Activated CD4-positive, alpha-beta T cell treated with anti-CD3 and anti-CD28 coated beads for 48 hours (primary cell): ENCODE measurements around the gene HOXA2.
A peak's percentile ranks its signal among the peaks of the same experiment; 100 is the strongest.

Experiments
- DNase-seq: peaks from one replicate; pipeline ENCODE4 v3.0.0-alpha.2; 2020

The HOXA2 gene

GRCh38 chr7:27097686-27098577 lies 4.6 kb downstream of the HOXA2 start:
- no peak for DNase-seq

DNA sequence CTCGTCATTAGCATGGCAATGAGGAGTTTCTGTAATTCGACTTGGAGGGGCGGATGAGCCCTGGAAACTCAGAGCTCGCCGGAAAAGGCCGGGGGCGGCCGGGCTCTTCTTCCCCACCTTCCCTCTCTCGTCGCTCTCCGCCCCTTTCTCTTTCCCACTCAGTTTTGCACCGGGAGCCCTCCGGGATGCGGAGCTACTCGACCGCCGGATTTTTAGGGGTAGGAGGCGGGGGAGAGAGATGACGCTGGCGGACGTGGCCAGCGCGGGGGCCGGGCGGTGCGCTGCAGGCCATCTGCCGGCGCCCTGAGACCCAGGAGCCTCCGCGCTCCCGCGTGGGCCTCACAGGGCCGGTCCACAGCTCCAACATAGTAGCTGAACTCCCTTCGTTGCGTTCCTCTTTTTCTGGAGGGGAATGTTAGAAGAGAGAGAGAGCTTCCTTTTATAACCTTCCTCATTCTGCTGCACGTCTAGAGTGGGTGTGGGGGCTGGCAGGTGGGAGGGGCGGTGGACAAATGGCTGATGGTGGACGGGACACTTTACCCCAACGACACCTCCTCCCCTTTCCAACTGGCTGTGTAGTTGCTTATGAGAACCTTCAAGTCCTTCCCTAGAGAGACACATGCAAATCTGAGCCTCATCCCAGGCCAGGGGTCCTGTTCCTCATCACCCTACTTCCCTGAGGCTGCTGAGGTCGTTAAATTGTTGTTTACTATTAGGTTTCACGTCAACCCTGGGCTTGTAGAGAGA lies 5.5 kb downstream of the HOXA2 start:
- DNase-seq, result no peak

DNA sequence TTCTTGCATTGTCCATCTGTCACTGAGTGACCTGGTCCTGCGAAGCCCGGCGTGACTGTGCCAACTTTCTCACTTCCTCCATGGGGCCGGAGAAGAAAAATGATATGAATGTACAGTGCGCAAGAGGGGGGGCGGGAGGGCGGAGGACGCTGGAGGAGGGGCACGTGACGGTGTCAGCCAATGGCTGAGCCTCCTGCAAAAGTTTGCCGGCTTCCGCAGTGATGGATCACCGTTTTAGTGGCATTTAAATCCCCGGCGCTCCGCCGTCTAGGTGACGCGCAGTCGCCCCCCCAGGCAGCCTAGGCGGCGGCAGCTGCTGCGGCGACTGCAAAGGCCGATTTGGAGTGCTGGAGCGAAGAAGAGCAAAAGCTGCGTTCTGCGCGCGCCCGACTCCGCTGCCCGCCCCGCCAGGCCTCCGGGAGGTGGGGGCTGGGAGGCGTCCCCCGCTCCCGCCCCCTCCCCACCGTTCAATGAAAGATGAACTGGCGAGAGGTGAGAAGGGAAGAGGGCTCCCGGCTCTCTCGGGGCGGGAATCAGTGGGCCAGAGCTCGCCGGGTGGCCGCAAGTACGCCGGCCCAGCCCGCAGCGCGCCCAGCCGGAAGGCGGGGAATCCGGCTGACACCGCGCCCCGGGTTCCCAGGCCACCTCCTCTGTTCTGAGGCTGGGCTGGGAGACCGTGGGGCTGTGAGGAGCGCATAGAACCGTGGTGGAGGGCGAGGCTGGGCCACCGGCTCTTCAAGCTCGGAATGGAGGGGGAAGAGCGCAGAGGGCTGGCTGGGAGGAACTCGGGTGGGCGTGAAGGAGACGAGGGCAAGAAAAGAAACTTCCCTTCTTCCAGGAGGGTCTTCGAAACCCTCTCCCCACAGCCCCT lies 6.4 kb downstream of the HOXA2 start, which contains the start of gene HOXA1:
Gene HOXA1 (minus strand): TSS at position 104 of the 871 bp plus-strand sequence. CDS start 88 bp downstream, at position 16.
- DNase-seq, result peak; percentile 79

DNA sequence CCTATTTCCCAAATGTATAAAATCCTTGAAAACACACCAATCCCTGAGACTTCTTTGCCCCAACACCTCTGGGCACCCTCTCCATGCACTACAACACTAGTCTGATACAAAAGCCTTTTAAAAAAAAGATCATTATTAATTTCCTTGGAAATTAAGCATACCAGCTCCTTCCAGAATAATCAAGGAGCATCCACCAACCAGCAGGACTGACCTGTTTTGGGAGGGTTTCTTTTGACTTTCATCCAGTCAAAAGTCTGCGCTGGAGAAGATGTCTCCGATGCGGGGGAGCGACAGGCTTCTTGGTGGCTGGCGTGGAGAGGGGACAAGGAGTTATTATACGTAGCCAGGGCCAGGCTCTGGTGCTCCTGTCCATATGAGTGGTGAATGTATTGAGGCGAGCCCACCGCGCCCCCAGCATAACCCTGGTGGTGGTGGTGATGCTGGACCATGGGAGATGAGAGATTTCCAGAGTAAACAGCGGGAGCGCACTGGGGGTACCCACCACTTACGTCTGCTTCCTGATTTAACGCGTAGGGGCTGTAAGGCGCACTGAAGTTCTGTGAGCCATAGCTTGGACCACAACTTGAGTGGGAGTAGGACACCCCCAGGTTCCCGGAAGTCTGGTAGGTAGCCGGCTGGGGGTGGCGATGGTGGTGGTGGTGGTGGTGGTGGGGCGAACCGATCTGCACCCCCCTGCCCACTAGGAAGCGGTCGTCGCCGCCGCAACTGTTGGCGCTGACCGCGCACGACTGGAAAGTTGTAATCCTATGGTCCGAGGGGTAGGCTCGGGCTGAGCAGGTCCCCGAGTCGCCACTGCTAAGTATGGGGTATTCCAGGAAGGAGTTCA lies 7.2 kb downstream of the HOXA2 start:
- no peak for DNase-seq

- no peak for DNase-seq
These were observed 8.0 kb downstream of the HOXA2 start for GRCh38 chr7:27094304-27095049.

GRCh38 chr7:27093184-27093895 lies 9.1 kb downstream of the HOXA2 start:
- no peak for DNase-seq

DNA sequence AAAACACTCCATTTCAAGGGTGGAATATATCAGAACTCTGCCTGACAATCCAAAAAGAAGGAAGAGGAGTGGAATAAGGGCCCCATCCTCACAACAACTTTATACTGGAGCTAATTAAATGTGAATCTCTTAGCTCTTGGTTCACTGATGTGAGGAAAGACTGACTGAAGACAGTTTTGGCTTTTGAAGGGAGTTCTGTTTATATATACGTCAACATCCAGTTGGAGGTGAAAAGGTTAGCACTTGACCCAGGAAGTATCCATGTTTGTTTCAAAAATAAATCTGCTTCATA lies 9.7 kb downstream of the HOXA2 start:
- no peak for DNase-seq

DNA sequence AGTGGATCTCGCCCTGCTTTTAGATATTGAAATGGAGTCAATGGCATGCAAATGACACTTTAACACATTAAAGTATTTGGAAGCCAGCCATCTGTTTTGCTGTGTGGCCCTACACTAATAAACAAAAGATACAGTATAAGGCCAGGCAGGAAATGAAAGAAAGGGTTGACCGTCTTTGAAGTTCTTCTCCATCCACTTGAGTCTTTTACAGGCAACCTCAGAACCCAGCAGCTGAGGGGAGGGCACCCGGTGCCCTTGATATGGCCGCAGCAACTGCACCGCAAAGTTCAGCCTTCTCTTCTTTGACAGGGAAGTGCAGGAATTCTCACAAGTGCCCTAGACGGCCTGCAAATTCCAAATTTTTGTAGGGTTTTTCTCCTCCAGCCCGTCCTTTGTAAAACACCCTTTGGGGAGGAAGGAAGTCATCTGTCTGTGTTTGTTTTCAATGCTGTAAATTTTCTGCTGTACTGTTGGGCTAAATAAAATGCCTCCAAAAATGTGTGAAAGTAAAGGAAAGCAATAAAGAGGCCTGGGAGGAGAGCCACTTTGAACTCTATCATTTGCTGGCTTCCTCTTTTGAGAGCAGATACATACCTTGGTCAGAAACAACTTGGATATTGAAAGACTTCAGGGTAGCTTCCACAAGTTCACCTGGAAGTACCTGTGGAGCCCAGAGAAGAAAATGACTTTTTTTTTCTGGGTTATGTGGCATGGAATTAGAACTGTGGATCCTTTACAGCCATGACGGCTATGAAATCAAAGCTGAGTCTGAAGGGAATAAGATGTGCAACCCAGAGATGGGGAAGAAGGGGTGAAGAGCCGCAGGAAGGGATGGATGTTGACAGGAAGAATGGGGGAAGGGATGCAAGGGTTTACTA lies 10.3 kb downstream of the HOXA2 start:
- DNase-seq, result no peak

GRCh38 chr7:27091105-27091504 lies 11.4 kb downstream of the HOXA2 start:
- no peak for DNase-seq

- DNase-seq, result no peak
These were observed 14.2 kb downstream of the HOXA2 start for GRCh38 chr7:27088002-27088922.

GRCh38 chr7:27083646-27084045 lies 18.8 kb downstream of the HOXA2 start:
- no peak for DNase-seq

GRCh38 chr7:27082171-27082570 lies 20.3 kb downstream of the HOXA2 start:
- no peak for DNase-seq

DNA sequence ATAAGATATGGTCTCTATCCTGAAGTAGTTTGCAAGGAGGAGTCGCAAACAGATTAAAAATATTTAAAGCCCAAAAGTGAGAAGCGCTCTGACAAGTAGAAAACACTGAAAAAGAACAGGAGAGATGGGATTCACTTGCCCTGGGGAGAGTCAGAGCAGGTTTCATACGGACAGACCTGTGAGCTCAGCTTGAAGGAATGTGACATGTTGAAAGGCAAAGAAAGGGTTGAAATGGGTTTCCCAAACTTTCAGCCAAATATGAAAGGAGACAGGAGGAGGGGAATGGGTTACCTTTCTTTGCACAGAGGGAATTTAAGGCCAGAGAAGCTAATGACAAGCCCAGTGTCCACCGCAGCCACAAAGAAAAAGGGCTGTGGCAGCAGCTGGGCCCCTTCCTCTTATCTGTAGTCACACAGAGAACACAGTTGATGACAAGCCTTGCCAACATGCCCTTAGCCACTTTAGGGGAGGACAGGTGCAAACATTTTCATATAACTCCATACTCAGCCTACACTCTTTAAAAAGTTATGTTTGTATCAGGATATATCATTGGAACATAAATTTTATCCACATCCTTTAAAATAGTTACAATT lies 21.5 kb downstream of the HOXA2 start:
- no peak for DNase-seq

DNA sequence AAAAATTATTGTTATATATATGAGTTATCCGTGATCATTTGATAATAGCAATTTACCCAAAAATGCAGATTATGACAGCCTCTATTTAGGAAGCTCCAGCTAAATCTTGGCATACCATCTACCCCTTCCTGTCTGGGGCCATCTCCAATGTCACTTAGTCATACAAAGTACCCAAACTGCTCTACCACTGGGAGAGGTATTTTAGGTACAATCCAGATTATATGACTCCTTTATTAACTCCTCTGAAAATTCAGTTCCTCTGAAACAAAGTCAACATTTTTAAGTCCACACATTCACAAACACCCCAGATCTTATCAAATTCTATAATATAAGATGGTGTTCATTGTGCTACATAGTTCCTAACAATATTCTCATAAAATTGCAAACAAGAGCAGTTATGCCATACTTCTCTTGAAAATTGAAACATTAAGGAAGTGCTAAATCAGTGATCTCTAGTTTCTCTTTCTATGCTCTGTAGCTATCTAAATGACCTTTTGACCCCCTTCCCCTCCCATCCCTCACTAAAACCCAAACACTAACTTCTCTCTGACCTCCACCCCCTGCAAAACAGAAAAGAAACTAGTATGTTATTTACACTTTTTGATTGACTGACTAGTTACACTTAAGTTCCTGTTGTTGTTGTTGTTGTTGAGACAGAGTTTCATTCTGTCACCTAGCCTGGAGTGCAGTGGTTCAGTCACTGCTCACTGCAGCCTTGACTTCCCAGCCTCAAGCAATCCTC lies 23.1 kb downstream of the HOXA2 start:
- DNase-seq, result no peak

GRCh38 chr7:27078616-27079233 lies 23.8 kb downstream of the HOXA2 start:
- no peak for DNase-seq

DNA sequence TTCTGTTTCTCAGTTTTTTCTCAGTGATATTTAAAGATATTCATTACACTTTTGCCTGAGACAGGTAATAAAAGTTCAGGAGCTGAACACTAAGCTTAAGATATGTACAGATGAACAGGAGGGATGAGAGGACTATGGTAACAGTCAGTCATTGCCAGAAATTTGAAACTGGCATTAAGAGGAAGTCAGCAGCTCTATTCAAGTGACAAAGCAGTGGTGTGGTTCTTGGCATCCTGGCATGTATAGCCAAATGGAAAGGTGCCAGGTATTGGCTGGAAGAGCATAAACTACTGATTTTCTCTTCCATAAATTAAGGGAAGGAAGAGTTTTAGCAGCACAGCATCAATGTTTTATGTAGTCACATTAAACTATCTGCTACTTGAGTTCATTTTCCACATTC lies 29.4 kb downstream of the HOXA2 start:
- no peak for DNase-seq
